ENCODE data around the gene ACYP2.

- no peak for TF ChIP-seq GATA2 (IDR thresholded peaks at IDR 0.05; ENCODE audit: low read depth, low read length)
- TF ChIP-seq GATA3 (IDR thresholded peaks at IDR 0.05; ENCODE audit: low read depth, low read length), result no peak
These were observed 197.7 kb downstream of the ACYP2 start for GRCh38 chr2:54313147-54313546.

All from SH-SY5Y (cell line).